DND-41 (cell line): ENCODE measurements around the gene BICRAL.

Experiments used
- ATAC-seq: fragments of 200-7000 bp; cut with Tn5 transposase; 3 replicates; pipeline ENCODE4 v1.9.1; 2021; ENCODE audit warnings: low read depth; ENCODE audit not compliant: insufficient read depth
- DNase-seq: peaks from one replicate; pipeline ENCODE4 v3.0.0-alpha.2; 2020
- H2AFZ ChIP-seq: 2 replicates; pipeline ENCODE4 v1.6.0; 2012; ENCODE audit warnings: low read depth, low read length
- H3K27ac ChIP-seq: 2 replicates; pipeline ENCODE4 v1.5.1; 2012; ENCODE audit warnings: low read length, inconsistent platforms
- H3K27me3 ChIP-seq: fragments of 200-600 bp; sonication (generic); 2 replicates; pipeline ENCODE4 v1.6.0; 2012; ENCODE audit warnings: low read length, mild to moderate bottlenecking, inconsistent platforms; ENCODE audit not compliant: insufficient read depth, poor library complexity
- H3K36me3 ChIP-seq: 2 replicates; pipeline ENCODE4 v1.5.1; 2012; ENCODE audit warnings: low read length, inconsistent platforms; ENCODE audit not compliant: insufficient read depth
- H3K4me1 ChIP-seq: 2 replicates; pipeline ENCODE4 v1.5.1; 2012; ENCODE audit warnings: mild to moderate bottlenecking, low read length; ENCODE audit not compliant: insufficient read depth
- H3K4me2 ChIP-seq: 2 replicates; pipeline ENCODE4 v1.6.0; 2012; ENCODE audit warnings: mild to moderate bottlenecking, moderate library complexity, low read length, inconsistent platforms; ENCODE audit not compliant: insufficient read depth
- H3K4me3 ChIP-seq, 2 experiments: fragments of 200-600 bp in 1 of 2; shearing (Covaris generic) in 1 of 2; 2 replicates each; pipeline ENCODE4 v1.5.1; 2012 to 2016; ENCODE audit warnings: inconsistent platforms in 2 of 2, low read length in 2 of 2, mild to moderate bottlenecking in 2 of 2, low read depth in 1 of 2, moderate library complexity in 1 of 2
- H3K79me2 ChIP-seq: 2 replicates; pipeline ENCODE4 v1.6.0; 2012; ENCODE audit warnings: low read length, inconsistent platforms; ENCODE audit not compliant: insufficient read depth
- H3K9ac ChIP-seq: 2 replicates; pipeline ENCODE4 v1.6.0; 2012; ENCODE audit warnings: low read depth, mild to moderate bottlenecking, inconsistent platforms, low read length, moderate library complexity
- H3K9me3 ChIP-seq: 2 replicates; pipeline ENCODE4 v1.5.1; 2012; ENCODE audit warnings: low read length, moderate library complexity, mild to moderate bottlenecking, inconsistent platforms; ENCODE audit not compliant: insufficient read depth, severe bottlenecking
- H4K20me1 ChIP-seq: 2 replicates; pipeline ENCODE4 v1.6.0; 2012; ENCODE audit warnings: low read length; ENCODE audit not compliant: insufficient read depth
- CTCF ChIP-seq: IDR thresholded peaks from 2 replicates; pipeline ENCODE4 v1.5.1; 2012; ENCODE audit warnings: borderline replicate concordance, low read length, moderate library complexity, mild to moderate bottlenecking; ENCODE audit not compliant: poor library complexity, severe bottlenecking; ENCODE audit errors: extremely low read depth
- EZH2 ChIP-seq: IDR thresholded peaks from 3 replicates; pipeline ENCODE4 v1.6.1; 2012; ENCODE audit warnings: borderline replicate concordance, low read depth, mild to moderate bottlenecking, moderate library complexity, low read length, inconsistent platforms; ENCODE audit not compliant: severe bottlenecking

BICRAL gene

GRCh38 chr6:42914546-42914945, 132.7 kb downstream of the BICRAL start:
- Histone ChIP-seq H3K9me3 (no peaks in the 10 kb centered on the region), H3K27me3 (no peaks in the 10 kb centered on the region), H3K27ac (no peak overlapping the region), H2AFZ (no peak overlapping the region), H3K4me1 (0 out of 2 replicates have a peak, but pooled peaks cover 5% of the 10 kb centered on the region), H3K79me2 (no peaks in the 10 kb centered on the region), H4K20me1 (no peaks in the 10 kb centered on the region), H3K4me3 (no peak overlapping the region), H3K4me2 (no peak overlapping the region), H3K36me3 (no peaks in the 10 kb centered on the region), H3K9ac (no peak overlapping the region)
- DNase-seq (no peak), ATAC-seq (no peak)
- TF ChIP-seq CTCF (no peak), EZH2 (no peak)

DNA sequence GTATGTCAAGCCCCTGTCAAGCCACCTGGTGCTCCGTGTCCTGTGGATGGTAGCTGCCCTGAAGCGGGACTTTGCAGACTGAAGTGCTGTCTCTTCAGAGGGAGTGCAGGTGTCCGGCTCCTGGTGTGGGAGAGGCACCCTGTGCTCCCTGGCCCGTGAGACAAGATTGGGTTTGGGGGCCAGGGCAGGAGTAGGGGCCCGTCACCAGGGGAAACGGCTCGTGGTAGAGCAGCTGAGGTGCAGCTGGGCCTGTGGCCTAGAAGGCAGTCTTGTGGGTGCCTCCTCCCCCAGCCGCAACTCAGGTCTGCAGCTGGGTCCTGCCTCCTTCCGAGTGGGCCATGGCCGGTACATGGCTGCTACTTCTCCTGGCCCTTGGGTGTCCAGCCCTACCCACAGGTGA, 133.9 kb downstream of the BICRAL start, which contains the start of gene PTCRA:
Gene PTCRA (plus strand): TSS at position 322 of the 400 bp plus-strand sequence. CDS start 17 bp downstream, at position 339.
- Histone ChIP-seq H3K9ac (peak within 1 kb of the TSS; percentile 11; the same call in 1 of the 2 replicates), H3K4me3 (no peak within 1 kb of the TSS), H3K27me3 (no peaks in the 10 kb centered on the region), H3K4me2 (no peak within 1 kb of the TSS), H3K9me3 (no peaks in the 10 kb centered on the region), H4K20me1 (no peaks in the 10 kb centered on the region), H3K79me2 (no peaks in the 10 kb centered on the region), H3K27ac (no peak within 1 kb of the TSS), H3K36me3 (no peaks in the 10 kb centered on the region), H2AFZ (no peak within 1 kb of the TSS), H3K4me1 (0 out of 2 replicates have a peak, but pooled peaks cover 5% of the 10 kb centered on the region)
- ATAC-seq (peak; percentile 78), DNase-seq (peak; percentile 47)
- TF ChIP-seq CTCF: no peak
- no peak for TF ChIP-seq EZH2

GRCh38 chr6:42916288-42916687, 134.4 kb downstream of the BICRAL start:
- no peaks in the 10 kb centered on the region for H3K9me3 ChIP-seq
- ATAC-seq (peak; percentile 6; the same call in 1 of the 3 replicates), DNase-seq (no peak)
- no peaks in the 10 kb centered on the region for H3K27me3 ChIP-seq
- no peak overlapping the region for H3K4me2 ChIP-seq
- H3K79me2 ChIP-seq: no peaks in the 10 kb centered on the region
- TF ChIP-seq EZH2 (no peak), CTCF (no peak)
- H4K20me1 ChIP-seq: no peaks in the 10 kb centered on the region
- H3K36me3 ChIP-seq: no peaks in the 10 kb centered on the region
- no peak overlapping the region for H3K4me3 ChIP-seq
- peak overlapping the region; percentile 11; the same call in 1 of the 2 replicates for H3K9ac ChIP-seq
- no peak overlapping the region for H2AFZ ChIP-seq
- 0 out of 2 replicates have a peak, but pooled peaks cover 5% of the 10 kb centered on the region for H3K4me1 ChIP-seq
- H3K27ac ChIP-seq: no peak overlapping the region
